PC-3 (cell line): ENCODE results near the gene SLIT1. TPM values are rescaled to one million over a fixed set of nuclear protein-coding genes. Genes with fewer than 3 reads are reported as not detected.

Experiments used
- ATAC-seq: fragments of 200-7000 bp; cut with Tn5 transposase; 2 replicates; pipeline ENCODE4 v1.9.1; 2020; ENCODE audit warnings: mild to moderate bottlenecking, moderate library complexity
- BruUV-seq: library from RNA; stranded (reverse); fragments of 400-500 nt; replicated peaks from 2 replicates; lab custom pipeline; 2021; lab: Mats Ljungman, UMichigan
- CTCF ChIA-PET: fragments of 300-600 bp; sonication (Branson Sonifier 250); formaldehyde crosslinking; loops from one replicate; lab custom pipeline; 2022; ENCODE audit warnings: antibody characterized with exemption; lab: Charles Lee
- POLR2A ChIA-PET: fragments of 300-600 bp; sonication (Branson Sonifier 250); formaldehyde crosslinking; loops from one replicate; lab custom pipeline; 2022; ENCODE audit warnings: antibody characterized with exemption; ENCODE audit not compliant: unreplicated experiment; lab: Charles Lee
- DNase-seq: peaks from one replicate; pipeline ENCODE4 v3.0.0-alpha.2; 2015
- H2AFZ ChIP-seq: fragments of 300-600 bp; sonication (generic); 2 replicates; pipeline ENCODE4 v1.6.0; 2016; ENCODE audit warnings: antibody characterized with exemption, low read length
- H3F3A ChIP-seq: fragments of 300-600 bp; sonication (generic); one replicate; pipeline ENCODE4 v1.6.0; 2017; ENCODE audit warnings: antibody characterized with exemption, low read length, control low read depth, mild to moderate bottlenecking; ENCODE audit not compliant: unreplicated experiment
- H3K27ac ChIP-seq: fragments of 300-600 bp; sonication (generic); 2 replicates; pipeline ENCODE4 v1.5.1; 2016; ENCODE audit warnings: mild to moderate bottlenecking, low read length
- H3K27me3 ChIP-seq: fragments of 300-600 bp; sonication (generic); 2 replicates; pipeline ENCODE4 v1.6.1; 2016; ENCODE audit warnings: low read length, mixed read lengths
- H3K36me3 ChIP-seq: fragments of 300-600 bp; sonication (generic); 2 replicates; pipeline ENCODE4 v1.6.1; 2016; ENCODE audit warnings: low read depth, mixed run types, low read length, mixed read lengths
- H3K4me1 ChIP-seq: fragments of 300-600 bp; sonication (generic); 2 replicates; pipeline ENCODE4 v1.5.1; 2016; ENCODE audit warnings: low read length; ENCODE audit not compliant: insufficient read depth
- H3K4me2 ChIP-seq: fragments of 300-600 bp; sonication (generic); 2 replicates; pipeline ENCODE4 v1.6.0; 2016; ENCODE audit warnings: low read length
- H3K4me3 ChIP-seq: fragments of 300-600 bp; sonication (generic); 2 replicates; pipeline ENCODE4 v1.5.1; 2016; ENCODE audit warnings: mild to moderate bottlenecking, low read length, mixed read lengths
- H3K79me2 ChIP-seq: fragments of 300-600 bp; sonication (generic); 2 replicates; pipeline ENCODE4 v1.6.1; 2017; ENCODE audit warnings: low read length, mixed read lengths
- H3K9ac ChIP-seq: fragments of 300-600 bp; sonication (generic); 2 replicates; pipeline ENCODE4 v1.6.0; 2016; ENCODE audit warnings: mild to moderate bottlenecking, low read length
- H3K9me2 ChIP-seq: fragments of 300-600 bp; sonication (generic); replicated peaks from 2 replicates; pipeline ENCODE4 v1.6.1; 2016; ENCODE audit warnings: mixed run types, low read length, mixed read lengths
- H3K9me3 ChIP-seq: fragments of 300-600 bp; sonication (generic); 2 replicates; pipeline ENCODE4 v1.6.1; 2016; ENCODE audit warnings: low read length, mixed read lengths
- H4K20me1 ChIP-seq: fragments of 300-600 bp; sonication (generic); 2 replicates; pipeline ENCODE4 v1.6.1; 2016; ENCODE audit warnings: low read length, mixed read lengths
- EZH2 ChIP-seq: fragments of 300-600 bp; sonication (generic); IDR thresholded peaks from one replicate; pipeline ENCODE4 v1.6.1; 2017; ENCODE audit warnings: antibody characterized with exemption, mild to moderate bottlenecking, low read length; ENCODE audit not compliant: unreplicated experiment
- EZH2phosphoT487 ChIP-seq: fragments of 300-600 bp; sonication (generic); IDR thresholded peaks from 2 replicates; pipeline ENCODE4 v1.6.1; 2018; ENCODE audit warnings: mild to moderate bottlenecking, antibody characterized with exemption, low read length, borderline replicate concordance
- intact Hi-C: fragments of 100-400 bp; cut with micrococcal nuclease; formaldehyde crosslinking; loops from 2 replicates; pipeline ENCODE4 v1.9.0; 2023
- total RNA-seq: library from RNA; depleted of rRNA; stranded (reverse); fragments of >200 nt; gene quantifications from 2 replicates; pipeline ENCODE4 v1.2.3, GENCODE V29; 2014
- TF ChIP-seq, protein P1 (sequence below): fragments of 300-600 bp; sonication (generic); conservative IDR thresholded peaks from 2 replicates; pipeline ENCODE4 v1.5.1; 2017; ENCODE audit warnings: antibody characterized with exemption, low read depth, mild to moderate bottlenecking, low read length

The SLIT1 gene
- total RNA-seq, 1 experiment from 2014 or later = not detected

DNA sequence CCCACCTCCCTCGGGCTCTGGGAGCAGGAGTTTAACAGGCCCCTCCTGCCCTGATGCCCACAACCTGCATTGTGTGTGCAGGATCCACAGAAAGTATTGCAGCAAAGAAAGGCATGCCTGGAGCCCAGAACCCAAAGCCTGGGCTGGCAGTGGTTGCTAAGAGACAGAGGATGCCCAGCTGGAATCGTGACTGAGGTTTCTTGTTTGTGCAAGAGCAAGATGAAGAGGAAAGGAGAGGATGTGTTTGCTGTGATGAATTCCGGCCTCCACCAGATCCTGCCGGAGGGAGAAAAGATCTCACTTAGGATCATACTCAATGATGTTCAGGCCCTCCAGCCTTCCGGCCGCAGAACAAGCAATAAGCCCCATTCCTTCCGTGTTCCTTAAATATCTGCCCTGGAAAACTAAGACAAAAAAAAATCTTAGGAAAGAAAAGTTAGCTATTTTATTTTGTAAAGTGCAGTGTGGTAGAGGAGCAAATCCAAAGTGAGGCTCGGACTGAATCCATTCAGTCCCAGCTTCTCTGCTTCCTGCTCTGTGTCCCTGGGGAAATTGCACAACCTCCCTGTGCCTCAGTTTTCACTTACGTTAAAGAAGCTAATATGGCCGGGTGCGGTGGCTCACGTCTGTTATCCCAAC is 57.1 kb downstream of the SLIT1 start:
- Histone ChIP-seq H3K9me2 (no peaks in the 10 kb centered on the region), H3K36me3 (no peaks in the 10 kb centered on the region), H3K4me2 (no peak overlapping the region), H3K4me3 (no peak overlapping the region), H3F3A (no peaks in the 10 kb centered on the region), H3K9ac (no peak overlapping the region), H3K27ac (no peak overlapping the region), H2AFZ (no peak overlapping the region), H3K79me2 (no peaks in the 10 kb centered on the region), H3K27me3 (peaks cover 7% of the 10 kb centered on the region; the same call in 1 of the 2 replicates), H4K20me1 (no peaks in the 10 kb centered on the region), H3K4me1 (no peaks in the 10 kb centered on the region), H3K9me3 (no peaks in the 10 kb centered on the region)
- intact Hi-C loops = no loop called here
- TF ChIP-seq EZH2phosphoT487 (no peak), EZH2 (no peak)
- TF ChIP-seq, protein P1, sequence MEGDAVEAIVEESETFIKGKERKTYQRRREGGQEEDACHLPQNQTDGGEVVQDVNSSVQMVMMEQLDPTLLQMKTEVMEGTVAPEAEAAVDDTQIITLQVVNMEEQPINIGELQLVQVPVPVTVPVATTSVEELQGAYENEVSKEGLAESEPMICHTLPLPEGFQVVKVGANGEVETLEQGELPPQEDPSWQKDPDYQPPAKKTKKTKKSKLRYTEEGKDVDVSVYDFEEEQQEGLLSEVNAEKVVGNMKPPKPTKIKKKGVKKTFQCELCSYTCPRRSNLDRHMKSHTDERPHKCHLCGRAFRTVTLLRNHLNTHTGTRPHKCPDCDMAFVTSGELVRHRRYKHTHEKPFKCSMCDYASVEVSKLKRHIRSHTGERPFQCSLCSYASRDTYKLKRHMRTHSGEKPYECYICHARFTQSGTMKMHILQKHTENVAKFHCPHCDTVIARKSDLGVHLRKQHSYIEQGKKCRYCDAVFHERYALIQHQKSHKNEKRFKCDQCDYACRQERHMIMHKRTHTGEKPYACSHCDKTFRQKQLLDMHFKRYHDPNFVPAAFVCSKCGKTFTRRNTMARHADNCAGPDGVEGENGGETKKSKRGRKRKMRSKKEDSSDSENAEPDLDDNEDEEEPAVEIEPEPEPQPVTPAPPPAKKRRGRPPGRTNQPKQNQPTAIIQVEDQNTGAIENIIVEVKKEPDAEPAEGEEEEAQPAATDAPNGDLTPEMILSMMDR = no peak
- no TSS peak for BruUV-seq
- no peak for DNase-seq
- ATAC-seq = no peak
- POLR2A ChIA-PET = no interaction called here
- CTCF ChIA-PET = no interaction called here

DNA sequence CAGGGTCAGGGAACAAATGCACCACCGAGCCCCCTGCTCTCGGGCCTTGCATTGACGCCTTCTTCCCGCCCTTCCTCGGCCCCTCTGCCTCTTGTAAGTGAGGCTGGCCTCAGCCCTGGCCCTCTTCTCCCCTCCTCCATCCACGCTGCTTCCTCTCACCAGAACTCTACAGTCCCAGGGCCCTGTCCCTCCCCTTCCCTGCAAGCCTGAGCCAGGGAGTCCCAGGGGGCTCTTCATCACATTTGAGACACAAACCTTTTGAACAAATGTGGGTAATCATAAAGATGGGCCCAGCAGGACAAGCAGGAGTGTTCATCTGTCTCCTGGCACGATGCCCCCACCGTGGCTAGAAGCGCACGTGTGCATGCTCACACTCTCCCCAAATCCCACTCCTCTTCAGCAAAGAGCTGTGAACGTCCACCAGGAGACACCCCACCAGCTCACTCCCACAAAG is 57.7 kb downstream of the SLIT1 start:
- H3K27ac ChIP-seq = no peak overlapping the region
- no peaks in the 10 kb centered on the region for H3K4me1 ChIP-seq
- TF ChIP-seq, protein P1 = no peak
- TF ChIP-seq EZH2 = no peak
- peaks cover 10% of the 10 kb centered on the region; the same call in 1 of the 2 replicates for H3K27me3 ChIP-seq
- H3K36me3 ChIP-seq = no peaks in the 10 kb centered on the region
- POLR2A ChIA-PET = no interaction called here
- ATAC-seq = no peak
- no peak overlapping the region for H3K4me3 ChIP-seq
- CTCF ChIA-PET = no interaction called here
- no peak overlapping the region for H2AFZ ChIP-seq
- H3K4me2 ChIP-seq = no peak overlapping the region
- no peak for DNase-seq
- no peaks in the 10 kb centered on the region for H3K9me3 ChIP-seq
- intact Hi-C loops = no loop called here
- no peaks in the 10 kb centered on the region for H3K79me2 ChIP-seq
- H3K9ac ChIP-seq = no peak overlapping the region
- H3K9me2 ChIP-seq = no peaks in the 10 kb centered on the region
- no TSS peak for BruUV-seq
- H4K20me1 ChIP-seq = no peaks in the 10 kb centered on the region
- H3F3A ChIP-seq = no peaks in the 10 kb centered on the region

- H3K27me3 ChIP-seq = peaks cover 14% of the 10 kb centered on the region; the same call in 1 of the 2 replicates
- CTCF ChIA-PET = no interaction called here
- no peaks in the 10 kb centered on the region for H3K9me3 ChIP-seq
- TF ChIP-seq EZH2phosphoT487 (no peak), EZH2 (no peak)
- H3K27ac ChIP-seq = no peak overlapping the region
- H2AFZ ChIP-seq = no peak overlapping the region
- H4K20me1 ChIP-seq = no peaks in the 10 kb centered on the region
- no TSS peak for BruUV-seq
- no peak for DNase-seq
- H3K79me2 ChIP-seq = no peaks in the 10 kb centered on the region
- no peak for ATAC-seq
- no peaks in the 10 kb centered on the region for H3K9me2 ChIP-seq
- POLR2A ChIA-PET = no interaction called here
- no peak overlapping the region for H3K4me2 ChIP-seq
- no peak overlapping the region for H3K4me3 ChIP-seq
- no peaks in the 10 kb centered on the region for H3K36me3 ChIP-seq
- H3F3A ChIP-seq = no peaks in the 10 kb centered on the region
- no peaks in the 10 kb centered on the region for H3K4me1 ChIP-seq
- intact Hi-C loops = no loop called here
- H3K9ac ChIP-seq = no peak overlapping the region
These were observed 58.2 kb downstream of the SLIT1 start for GRCh38 chr10:97127509-97127908.
